OCI-LY7 (cell line): ENCODE results near the gene NCAN. TPM values are rescaled to one million over a fixed set of nuclear protein-coding genes. Genes with fewer than 3 reads are reported as not detected.

Experiments
- BruUV-seq: library from RNA; stranded (reverse); fragments of 400-500 nt; replicated peaks from 2 replicates; lab custom pipeline; 2021; lab: Mats Ljungman, UMichigan
- CTCF ChIA-PET: fragments of 300-600 bp; sonication (Branson Sonifier 250); formaldehyde crosslinking; loops from one replicate; lab custom pipeline; 2022; ENCODE audit warnings: antibody characterized with exemption; ENCODE audit not compliant: unreplicated experiment; lab: Charles Lee
- POLR2A ChIA-PET: fragments of 300-600 bp; sonication (Branson Sonifier 250); formaldehyde crosslinking; loops from one replicate; lab custom pipeline; 2022; ENCODE audit warnings: antibody characterized with exemption; lab: Charles Lee
- DNase-seq: peaks from one replicate; pipeline ENCODE4 v3.0.0-alpha.2; 2015; ENCODE audit warnings: low spot score
- H2AFZ ChIP-seq: fragments of 200-600 bp; sonication (generic), shearing (Covaris generic); 2 replicates; pipeline ENCODE4 v1.6.1; 2014; ENCODE audit warnings: mild to moderate bottlenecking, antibody characterized with exemption, low read length, moderate library complexity
- H3K27ac ChIP-seq: fragments of 200-600 bp; sonication (generic); 2 replicates; pipeline ENCODE4 v1.5.1; 2014; ENCODE audit warnings: mixed run types, low read depth, mild to moderate bottlenecking, moderate library complexity, low read length, inconsistent platforms; ENCODE audit not compliant: poor library complexity, severe bottlenecking
- H3K36me3 ChIP-seq: fragments of 200-600 bp; sonication (generic); 2 replicates; pipeline ENCODE4 v1.6.1; 2014; ENCODE audit warnings: mild to moderate bottlenecking, antibody characterized with exemption, low read length, moderate library complexity, mixed read lengths; ENCODE audit not compliant: insufficient read depth
- H3K4me1 ChIP-seq: fragments of 200-600 bp; sonication (generic); 2 replicates; pipeline ENCODE4 v1.5.1; 2014; ENCODE audit warnings: mild to moderate bottlenecking, low read length; ENCODE audit not compliant: insufficient read depth, poor library complexity, severe bottlenecking
- H3K4me2 ChIP-seq: fragments of 200-600 bp; sonication (generic); 2 replicates; pipeline ENCODE4 v1.6.1; 2014; ENCODE audit warnings: mild to moderate bottlenecking, low read length
- H3K4me3 ChIP-seq: fragments of 200-600 bp; sonication (generic); 2 replicates; pipeline ENCODE4 v1.5.1; 2014; ENCODE audit warnings: mild to moderate bottlenecking, low read depth, low read length; ENCODE audit not compliant: poor library complexity, severe bottlenecking
- H3K79me2 ChIP-seq: fragments of 200-600 bp; sonication (generic); 2 replicates; pipeline ENCODE4 v1.6.1; 2016; ENCODE audit warnings: low read depth, mild to moderate bottlenecking, low read length, moderate library complexity, mixed read lengths; ENCODE audit not compliant: insufficient read depth
- H3K9me2 ChIP-seq: fragments of 200-600 bp; sonication (generic); 2 replicates; pipeline ENCODE4 v1.6.1; 2016; ENCODE audit warnings: mild to moderate bottlenecking, low read length, mixed read lengths; ENCODE audit not compliant: insufficient read depth
- H3K9me3 ChIP-seq: fragments of 200-600 bp; sonication (generic); 2 replicates; pipeline ENCODE4 v1.6.1; 2014; ENCODE audit warnings: mild to moderate bottlenecking, mixed run types, low read length, mixed read lengths
- H4K20me1 ChIP-seq: fragments of 200-600 bp; sonication (generic); 2 replicates; pipeline ENCODE4 v1.6.1; 2014; ENCODE audit warnings: mild to moderate bottlenecking, antibody characterized with exemption, low read length, moderate library complexity, mixed read lengths; ENCODE audit not compliant: insufficient read depth
- CTCF ChIP-seq: fragments of 200-600 bp; sonication (generic); conservative IDR thresholded peaks from 2 replicates; pipeline ENCODE4 v1.5.1; 2014; ENCODE audit warnings: mild to moderate bottlenecking, antibody characterized with exemption, low read length, moderate library complexity, mixed read lengths
- EZH2phosphoT487 ChIP-seq: fragments of 200-600 bp; sonication (generic); IDR thresholded peaks from 2 replicates; pipeline ENCODE4 v1.6.1; 2018; ENCODE audit warnings: low read depth, borderline replicate concordance, mild to moderate bottlenecking, mixed run types, antibody characterized with exemption, low read length, moderate library complexity, mixed read lengths
- intact Hi-C: fragments of 100-400 bp; cut with micrococcal nuclease; formaldehyde crosslinking; loops from one replicate; pipeline ENCODE4 v1.10.0; 2022; ENCODE audit not compliant: unreplicated experiment
- total RNA-seq, 2 experiments: library from RNA; depleted of rRNA in 1 of 2; stranded (reverse); fragments of >200 nt in 1 of 2; shearing (Covaris generic) in 1 of 2; gene quantifications; 2 replicates each; pipeline ENCODE4 v1.2.3, GENCODE V29; 2014 to 2022

Gene NCAN
- total RNA-seq, 2 experiments from 2014 or later: not detected

- no peaks in the 10 kb centered on the region for H3K4me1 ChIP-seq
- ChIA-PET CTCF (no interaction called here), POLR2A (no interaction called here)
- H3K27ac ChIP-seq: no peak overlapping the region
- H3K4me2 ChIP-seq: no peak overlapping the region
- H4K20me1 ChIP-seq: no peaks in the 10 kb centered on the region
- no TSS peak for BruUV-seq
- intact Hi-C loops: no loop called here
- no peak overlapping the region for H2AFZ ChIP-seq
- H3K9me3 ChIP-seq: no peaks in the 10 kb centered on the region
- DNase-seq: no peak
- TF ChIP-seq EZH2phosphoT487 (no peak), CTCF (no peak)
- no peaks in the 10 kb centered on the region for H3K79me2 ChIP-seq
- H3K4me3 ChIP-seq: no peak overlapping the region
- no peaks in the 10 kb centered on the region for H3K9me2 ChIP-seq
- peaks cover 74% of the 10 kb centered on the region for H3K36me3 ChIP-seq
Observed at GRCh38 chr19:19278315-19278714, 66.6 kb downstream of the NCAN start.

GRCh38 chr19:19279062-19279612 lies 67.4 kb downstream of the NCAN start:
- TF ChIP-seq CTCF (no peak), EZH2phosphoT487 (no peak)
- ChIA-PET POLR2A (no interaction called here), CTCF (no interaction called here)
- no peak overlapping the region for H2AFZ ChIP-seq
- H3K36me3 ChIP-seq: peaks cover 80% of the 10 kb centered on the region
- H3K9me2 ChIP-seq: no peaks in the 10 kb centered on the region
- no peaks in the 10 kb centered on the region for H3K4me1 ChIP-seq
- BruUV-seq: no TSS peak
- H3K9me3 ChIP-seq: no peaks in the 10 kb centered on the region
- intact Hi-C loops: no loop called here
- no peak for DNase-seq
- no peak overlapping the region for H3K4me2 ChIP-seq
- H4K20me1 ChIP-seq: no peaks in the 10 kb centered on the region
- no peak overlapping the region for H3K27ac ChIP-seq
- H3K79me2 ChIP-seq: no peaks in the 10 kb centered on the region
- no peak overlapping the region for H3K4me3 ChIP-seq

- Histone ChIP-seq H3K4me2 (no peak overlapping the region), H3K9me2 (no peaks in the 10 kb centered on the region), H2AFZ (no peak overlapping the region), H3K27ac (no peak overlapping the region), H4K20me1 (no peaks in the 10 kb centered on the region), H3K4me3 (no peak overlapping the region), H3K79me2 (no peaks in the 10 kb centered on the region), H3K36me3 (peaks cover 88% of the 10 kb centered on the region), H3K4me1 (no peaks in the 10 kb centered on the region), H3K9me3 (no peaks in the 10 kb centered on the region)
- no TSS peak for BruUV-seq
- DNase-seq: no peak
- intact Hi-C loops: no loop called here
- TF ChIP-seq CTCF (no peak), EZH2phosphoT487 (no peak)
- POLR2A ChIA-PET: no interaction called here
- CTCF ChIA-PET: no interaction called here
Observed at GRCh38 chr19:19279853-19280252, 68.1 kb downstream of the NCAN start.
